GM18507 (cell line): ENCODE data around the gene DPPA3.
A peak's percentile ranks its signal among the peaks of the same experiment; 100 is the strongest.
"Not testable (repeated sequence)": the region's sequence is repeated elsewhere in the genome, so short reads cannot be mapped to it uniquely, and the experiment has no call there.

Experiments
- DNase-seq: peaks from one replicate; pipeline ENCODE4 v3.0.0; 2011; ENCODE audit warnings: low read depth; ENCODE audit not compliant: insufficient read length; ENCODE audit errors: extremely low spot score
- FAIRE-seq: peaks from 2 replicates; lab custom pipeline; 2011; peaks lifted over from hg19 to GRCh38; lab: Jason Lieb, UNC

The DPPA3 gene

GRCh38 chr12:7711133-7711532, at the start of gene DPPA3:
DPPA3 (plus strand) TSS chr12:7711433; CDS start chr12:7711571, 138 bp downstream.
- FAIRE-seq (no peak), DNase-seq (no peak)

GRCh38 chr12:7661741-7662140, 49.5 kb upstream of the DPPA3 start:
- FAIRE-seq (no peak), DNase-seq (no peak)

- no peak for FAIRE-seq
These were observed 44.6 kb upstream of the DPPA3 start for GRCh38 chr12:7666595-7666994.

GRCh38 chr12:7667125-7667524, 44.1 kb upstream of the DPPA3 start:
- DNase-seq (no peak), FAIRE-seq (no peak)

More at GRCh38 chr12:7666595-7666994, 44.6 kb upstream of the DPPA3 start:
- DNase-seq = no peak

- FAIRE-seq (no peak), DNase-seq (no peak)
These were observed 43.1 kb upstream of the DPPA3 start for GRCh38 chr12:7668171-7668570.

GRCh38 chr12:7675455-7675854, 35.8 kb upstream of the DPPA3 start:
- not testable (repeated sequence) for FAIRE-seq, DNase-seq

GRCh38 chr12:7677432-7677888, 33.8 kb upstream of the DPPA3 start:
- DNase-seq (peak; percentile 25), FAIRE-seq (peak; percentile 51)

- FAIRE-seq = no peak
- DNase-seq = no peak
These were observed 32.5 kb upstream of the DPPA3 start for GRCh38 chr12:7678744-7679143.

GRCh38 chr12:7679251-7680045, 31.8 kb upstream of the DPPA3 start:
- no peak for FAIRE-seq

GRCh38 chr12:7681535-7681934, 29.7 kb upstream of the DPPA3 start:
- FAIRE-seq = no peak
- DNase-seq = no peak

More at GRCh38 chr12:7679251-7680045, 31.8 kb upstream of the DPPA3 start:
- DNase-seq = no peak

GRCh38 chr12:7693793-7694192, 17.4 kb upstream of the DPPA3 start:
- FAIRE-seq = no peak
- DNase-seq = no peak

- FAIRE-seq (no peak), DNase-seq (no peak)
These were observed 16.5 kb upstream of the DPPA3 start for GRCh38 chr12:7694556-7695236.

- DNase-seq (no peak), FAIRE-seq (no peak)
These were observed 16.0 kb upstream of the DPPA3 start for GRCh38 chr12:7695237-7695560.

GRCh38 chr12:7695566-7696197, 15.6 kb upstream of the DPPA3 start, which contains the start of gene GDF3:
GDF3 (minus strand) TSS chr12:7695775; CDS start chr12:7695728, 47 bp downstream.
- DNase-seq (no peak), FAIRE-seq (no peak)

GRCh38 chr12:7705846-7706245, 5.4 kb upstream of the DPPA3 start:
- no peak for DNase-seq
- no peak for FAIRE-seq

- DNase-seq (no peak), FAIRE-seq (no peak)
These were observed 1.1 kb upstream of the DPPA3 start for GRCh38 chr12:7709969-7710675.

- no peak for FAIRE-seq
- no peak for DNase-seq
These were observed 1.7 kb downstream of the DPPA3 start for GRCh38 chr12:7712841-7713442.

- FAIRE-seq (peak; percentile 21), DNase-seq (no peak)
These were observed 5.1 kb downstream of the DPPA3 start for GRCh38 chr12:7716381-7716780.

- DNase-seq = no peak
- FAIRE-seq = no peak
These were observed 8.9 kb downstream of the DPPA3 start for GRCh38 chr12:7719946-7720730.
